ENCODE data around the gene SAMD14.

Gene SAMD14

GRCh38 chr17:50134206-50135110 lies 4.5 kb upstream of the SAMD14 start:
- peaks cover 25% of the 10 kb centered on the region for H3K4me1 ChIP-seq (ENCODE audit: control insufficient read depth, insufficient read depth, low read length)
- no peaks in the 10 kb centered on the region for H3K27me3 ChIP-seq (ENCODE audit: control insufficient read depth, insufficient read depth, low read length)
- H3K9ac ChIP-seq (ENCODE audit: low read depth, low read length): no peak overlapping the region
- no peak overlapping the region for H3K4me2 ChIP-seq (ENCODE audit: low read length)
- H3K36me3 ChIP-seq (ENCODE audit: insufficient read depth, low read length): peaks cover 51% of the 10 kb centered on the region
- no peaks in the 10 kb centered on the region for H3K9me3 ChIP-seq (replicated peaks; ENCODE audit: low read length)
- no peak overlapping the region for H3K4me3 ChIP-seq (ENCODE audit: low read length)

GRCh38 chr17:50133769-50134099 lies 3.8 kb upstream of the SAMD14 start:
- Histone ChIP-seq H3K4me1 (ENCODE audit: control insufficient read depth, insufficient read depth, low read length) (peaks cover 25% of the 10 kb centered on the region), H3K4me2 (ENCODE audit: low read length) (no peak overlapping the region), H3K36me3 (ENCODE audit: insufficient read depth, low read length) (peaks cover 43% of the 10 kb centered on the region), H3K4me3 (ENCODE audit: low read length) (no peak overlapping the region), H3K9me3 (replicated peaks; ENCODE audit: low read length) (no peaks in the 10 kb centered on the region), H3K27me3 (ENCODE audit: control insufficient read depth, insufficient read depth, low read length) (no peaks in the 10 kb centered on the region), H3K9ac (ENCODE audit: low read depth, low read length) (no peak overlapping the region)

DNA sequence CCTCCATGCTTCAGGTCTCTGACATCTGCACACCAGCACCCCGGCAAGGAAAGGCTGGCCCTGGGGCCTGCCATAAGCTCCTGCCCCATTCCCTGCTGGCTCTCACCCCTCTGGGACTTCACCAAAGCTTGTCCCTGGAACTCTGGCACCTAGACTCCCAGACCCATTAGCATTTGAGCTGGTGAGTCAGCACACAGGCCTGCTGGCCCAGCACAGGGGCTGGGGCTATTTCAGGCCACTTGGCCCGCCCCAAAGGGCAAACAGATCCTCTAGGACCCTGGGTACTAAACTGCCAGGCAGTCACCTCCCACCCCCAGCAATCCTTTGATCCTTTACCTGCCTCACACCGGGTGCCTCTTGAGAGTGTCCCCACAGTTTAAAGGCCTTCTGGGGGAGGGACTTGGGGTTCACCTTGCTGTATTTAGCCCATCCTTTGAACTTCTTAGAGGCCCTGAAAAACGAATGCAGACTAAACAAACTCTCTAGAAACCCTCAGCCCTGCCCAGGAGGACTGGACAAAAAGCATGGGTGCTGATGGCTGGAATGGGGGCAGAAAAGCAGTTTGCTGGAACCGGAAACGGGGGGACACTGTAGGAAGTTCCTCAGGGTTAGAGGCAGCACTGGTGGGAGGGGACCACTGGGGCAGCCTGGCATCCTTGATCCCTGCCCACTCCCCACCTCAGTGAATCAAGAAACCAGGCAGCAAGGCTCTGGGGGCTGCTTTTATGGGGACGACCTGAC lies 3.2 kb upstream of the SAMD14 start:
- no peak overlapping the region for H3K4me3 ChIP-seq (ENCODE audit: low read length)
- no peak overlapping the region for H3K4me2 ChIP-seq (ENCODE audit: low read length)
- H3K4me1 ChIP-seq (ENCODE audit: control insufficient read depth, insufficient read depth, low read length): peaks cover 25% of the 10 kb centered on the region
- H3K9ac ChIP-seq (ENCODE audit: low read depth, low read length): no peak overlapping the region
- no peaks in the 10 kb centered on the region for H3K27me3 ChIP-seq (ENCODE audit: control insufficient read depth, insufficient read depth, low read length)
- peaks cover 38% of the 10 kb centered on the region for H3K36me3 ChIP-seq (ENCODE audit: insufficient read depth, low read length)
- no peaks in the 10 kb centered on the region for H3K9me3 ChIP-seq (replicated peaks; ENCODE audit: low read length)

DNA sequence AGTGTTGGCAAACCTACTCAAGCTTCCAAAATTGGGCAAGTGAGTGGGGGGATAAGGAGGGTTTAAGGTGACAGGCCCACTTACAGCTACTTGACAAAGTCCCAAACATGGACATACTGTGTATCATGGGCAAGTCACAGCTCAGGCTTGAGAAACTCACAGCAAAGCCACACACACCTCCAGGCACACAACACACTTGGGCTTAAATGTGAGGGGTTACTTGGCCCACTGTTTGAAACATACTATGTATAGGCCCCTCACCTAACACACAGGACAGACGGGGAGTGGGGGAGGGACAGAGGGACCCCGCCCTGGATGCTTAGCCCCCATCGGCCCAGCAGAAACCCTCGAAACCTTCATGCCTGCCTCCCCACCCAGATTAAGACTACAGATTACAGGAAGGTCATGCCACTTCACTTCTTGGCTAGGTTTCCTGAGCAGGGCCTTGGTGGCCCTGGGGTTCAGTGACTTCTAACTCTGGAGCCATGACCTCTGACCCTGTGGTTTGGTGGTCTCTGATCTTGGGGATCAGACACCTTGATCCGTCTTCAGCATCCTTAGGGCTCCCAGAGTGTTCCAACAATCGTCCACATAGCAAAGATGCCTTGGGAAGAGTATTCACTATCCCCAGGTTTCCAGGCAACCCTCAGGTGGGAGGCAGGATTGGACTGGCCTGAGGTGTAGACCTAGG lies 2.3 kb upstream of the SAMD14 start:
- Histone ChIP-seq H3K27me3 (ENCODE audit: control insufficient read depth, insufficient read depth, low read length) (peaks cover 2% of the 10 kb centered on the region), H3K4me2 (ENCODE audit: low read length) (no peak overlapping the region), H3K9me3 (replicated peaks; ENCODE audit: low read length) (no peaks in the 10 kb centered on the region), H3K9ac (ENCODE audit: low read depth, low read length) (no peak overlapping the region), H3K36me3 (ENCODE audit: insufficient read depth, low read length) (peaks cover 29% of the 10 kb centered on the region), H3K4me3 (ENCODE audit: low read length) (no peak overlapping the region), H3K4me1 (ENCODE audit: control insufficient read depth, insufficient read depth, low read length) (peaks cover 25% of the 10 kb centered on the region)

- H3K9me3 ChIP-seq (replicated peaks; ENCODE audit: low read length): no peaks in the 10 kb centered on the region
- H3K4me3 ChIP-seq (ENCODE audit: low read length): no peak overlapping the region
- no peak overlapping the region for H3K9ac ChIP-seq (ENCODE audit: low read depth, low read length)
- H3K4me1 ChIP-seq (ENCODE audit: control insufficient read depth, insufficient read depth, low read length): peaks cover 25% of the 10 kb centered on the region
- H3K27me3 ChIP-seq (ENCODE audit: control insufficient read depth, insufficient read depth, low read length): peaks cover 2% of the 10 kb centered on the region
- H3K36me3 ChIP-seq (ENCODE audit: insufficient read depth, low read length): peaks cover 15% of the 10 kb centered on the region
- H3K4me2 ChIP-seq (ENCODE audit: low read length): no peak overlapping the region
Observed at GRCh38 chr17:50130559-50131305, 772 bp upstream of the SAMD14 start.

- Histone ChIP-seq H3K4me1 (ENCODE audit: control insufficient read depth, insufficient read depth, low read length) (peaks cover 20% of the 10 kb centered on the region), H3K4me3 (ENCODE audit: low read length) (peak overlapping the region; percentile 53), H3K9ac (ENCODE audit: low read depth, low read length) (no peak overlapping the region)
Observed at GRCh38 chr17:50129353-50129727, 620 bp downstream of the SAMD14 start.

DNA sequence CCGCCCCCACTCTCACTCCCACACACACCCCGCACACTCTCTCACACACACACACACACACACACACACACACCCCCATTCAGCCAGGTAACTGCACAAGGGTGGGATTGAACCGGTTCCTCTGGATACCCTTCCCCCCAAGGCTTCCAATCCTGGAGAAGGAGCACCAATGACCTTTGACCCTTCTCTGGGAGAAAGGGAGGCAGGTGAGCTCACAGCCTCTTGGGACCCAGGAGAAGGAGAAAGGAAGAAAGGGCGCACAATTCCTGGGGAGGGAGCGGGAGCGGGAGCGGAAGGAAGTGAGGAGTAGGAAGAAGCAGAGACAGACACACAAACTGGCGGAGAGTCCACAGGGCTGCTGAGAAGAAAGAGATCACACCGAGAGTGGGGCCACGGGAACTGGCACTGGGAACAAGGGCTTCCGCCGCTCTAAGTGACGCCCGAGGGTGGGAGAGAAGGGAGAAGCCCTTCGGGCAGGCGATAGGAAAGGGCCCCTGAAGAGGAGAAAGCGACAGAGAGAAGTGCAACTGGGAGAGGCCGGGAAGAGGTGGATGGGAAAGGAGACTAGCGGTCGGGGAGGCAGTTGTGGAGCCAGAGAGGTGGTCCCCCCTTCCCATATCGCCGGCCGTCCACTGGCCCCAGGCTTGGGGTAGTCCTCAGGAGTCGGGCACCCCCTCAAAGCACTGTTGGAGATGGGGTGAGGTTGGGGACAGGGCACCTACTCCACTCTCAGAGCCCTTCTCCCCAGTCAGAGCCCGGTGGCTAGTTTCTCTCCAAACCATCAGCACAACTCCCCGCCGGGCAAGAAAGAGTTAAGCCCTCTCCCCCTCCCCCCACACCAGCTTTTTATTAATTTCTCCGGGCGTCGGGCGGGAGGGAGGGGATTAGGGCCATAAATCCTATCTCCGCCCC lies 1.3 kb downstream of the SAMD14 start:
- Histone ChIP-seq H3K27me3 (ENCODE audit: control insufficient read depth, insufficient read depth, low read length) (peaks cover 2% of the 10 kb centered on the region), H3K4me1 (ENCODE audit: control insufficient read depth, insufficient read depth, low read length) (peaks cover 13% of the 10 kb centered on the region), H3K4me3 (ENCODE audit: low read length) (no peak overlapping the region), H3K9me3 (replicated peaks; ENCODE audit: low read length) (no peaks in the 10 kb centered on the region), H3K36me3 (ENCODE audit: insufficient read depth, low read length) (no peaks in the 10 kb centered on the region), H3K4me2 (ENCODE audit: low read length) (no peak overlapping the region), H3K9ac (ENCODE audit: low read depth, low read length) (no peak overlapping the region)

More at GRCh38 chr17:50129353-50129727, 620 bp downstream of the SAMD14 start:
- H3K4me2 ChIP-seq (ENCODE audit: low read length): peak overlapping the region; percentile 88
- H3K9me3 ChIP-seq (replicated peaks; ENCODE audit: low read length): no peaks in the 10 kb centered on the region
- peaks cover 2% of the 10 kb centered on the region for H3K27me3 ChIP-seq (ENCODE audit: control insufficient read depth, insufficient read depth, low read length)
- H3K36me3 ChIP-seq (ENCODE audit: insufficient read depth, low read length): peaks cover 5% of the 10 kb centered on the region

- Histone ChIP-seq H3K9ac (ENCODE audit: low read depth, low read length) (no peak overlapping the region), H3K4me1 (ENCODE audit: control insufficient read depth, insufficient read depth, low read length) (peaks cover 4% of the 10 kb centered on the region)
Observed at GRCh38 chr17:50127697-50128361, 2.1 kb downstream of the SAMD14 start.

GRCh38 chr17:50125420-50125997 lies 4.5 kb downstream of the SAMD14 start:
- Histone ChIP-seq H3K36me3 (ENCODE audit: insufficient read depth, low read length) (no peaks in the 10 kb centered on the region), H3K4me1 (ENCODE audit: control insufficient read depth, insufficient read depth, low read length) (peaks cover 3% of the 10 kb centered on the region), H3K27me3 (ENCODE audit: control insufficient read depth, insufficient read depth, low read length) (peaks cover 20% of the 10 kb centered on the region), H3K9ac (ENCODE audit: low read depth, low read length) (no peak overlapping the region), H3K9me3 (replicated peaks; ENCODE audit: low read length) (no peaks in the 10 kb centered on the region), H3K4me3 (ENCODE audit: low read length) (no peak overlapping the region), H3K4me2 (ENCODE audit: low read length) (no peak overlapping the region)

More at GRCh38 chr17:50127697-50128361, 2.1 kb downstream of the SAMD14 start:
- Histone ChIP-seq H3K36me3 (ENCODE audit: insufficient read depth, low read length) (no peaks in the 10 kb centered on the region), H3K9me3 (replicated peaks; ENCODE audit: low read length) (no peaks in the 10 kb centered on the region), H3K27me3 (ENCODE audit: control insufficient read depth, insufficient read depth, low read length) (peaks cover 7% of the 10 kb centered on the region), H3K4me3 (ENCODE audit: low read length) (no peak overlapping the region), H3K4me2 (ENCODE audit: low read length) (no peak overlapping the region)
